Keratinocyte (primary cell): ENCODE results near the gene F7. TPM values are rescaled to one million over a fixed set of nuclear protein-coding genes. Genes with fewer than 3 reads are reported as not detected.

Experiments
- DNase-seq: peaks from one replicate; pipeline ENCODE4 v3.0.0-alpha.2; 2011; ENCODE audit warnings: low read depth, missing footprints, low spot score
- FAIRE-seq: peaks from 2 replicates; lab custom pipeline; 2011; peaks lifted over from hg19 to GRCh38; lab: Jason Lieb, UNC
- H2AFZ ChIP-seq: 2 replicates; pipeline ENCODE4 v1.6.0; 2012; ENCODE audit warnings: low read length, control low read depth, inconsistent platforms; ENCODE audit not compliant: control insufficient read depth
- H3K27ac ChIP-seq: 2 replicates; pipeline ENCODE4 v1.5.1; 2011; ENCODE audit warnings: low read length; ENCODE audit not compliant: control insufficient read depth, insufficient read depth
- H3K27me3 ChIP-seq: 3 replicates; pipeline ENCODE4 v1.6.0; 2011; ENCODE audit warnings: low read length; ENCODE audit not compliant: control insufficient read depth, insufficient read depth; ENCODE audit errors: extremely low read depth
- H3K36me3 ChIP-seq, 2 experiments: 2 replicates in 1 of 2; 3 replicates in 1 of 2; pipeline ENCODE4 v1.5.1; 2011; ENCODE audit warnings: low read length in 2 of 2, mild to moderate bottlenecking in 1 of 2; ENCODE audit not compliant: control insufficient read depth in 2 of 2, insufficient read depth in 2 of 2; ENCODE audit errors: extremely low read depth in 1 of 2
- H3K4me1 ChIP-seq: 3 replicates; pipeline ENCODE4 v1.5.1; 2011; ENCODE audit warnings: low read length; ENCODE audit not compliant: control insufficient read depth, insufficient read depth; ENCODE audit errors: extremely low read depth
- H3K4me2 ChIP-seq: 3 replicates; pipeline ENCODE4 v1.6.0; 2011; ENCODE audit warnings: low read depth, low read length; ENCODE audit not compliant: control insufficient read depth, insufficient read depth; ENCODE audit errors: extremely low read depth
- H3K4me3 ChIP-seq, 3 experiments: fragments of 200-600 bp in 1 of 3; sonication (generic) in 1 of 3; 2 replicates in 2 of 3; 3 replicates in 1 of 3; pipeline ENCODE4 v1.5.1; 2011 to 2016; ENCODE audit warnings: low read length in 3 of 3, mild to moderate bottlenecking in 3 of 3, control low read depth in 2 of 3, inconsistent platforms in 1 of 3, low read depth in 1 of 3, mixed read lengths in 1 of 3, mixed run types in 1 of 3, moderate library complexity in 1 of 3; ENCODE audit not compliant: control insufficient read depth in 2 of 3, insufficient read depth in 2 of 3; ENCODE audit errors: extremely low read depth in 1 of 3
- H3K79me2 ChIP-seq: 2 replicates; pipeline ENCODE4 v1.6.0; 2012; ENCODE audit warnings: low read length; ENCODE audit not compliant: control insufficient read depth, insufficient read depth
- H3K9ac ChIP-seq: 3 replicates; pipeline ENCODE4 v1.6.0; 2011; ENCODE audit warnings: low read length; ENCODE audit not compliant: control insufficient read depth, insufficient read depth; ENCODE audit errors: extremely low read depth
- H3K9me1 ChIP-seq: 3 replicates; pipeline ENCODE4 v1.6.0; 2011; ENCODE audit warnings: low read length; ENCODE audit not compliant: control insufficient read depth, insufficient read depth; ENCODE audit errors: extremely low read depth
- H3K9me3 ChIP-seq: 2 replicates; pipeline ENCODE4 v1.5.1; 2012; ENCODE audit warnings: low read depth, low read length; ENCODE audit not compliant: control insufficient read depth
- H4K20me1 ChIP-seq: 3 replicates; pipeline ENCODE4 v1.6.0; 2011; ENCODE audit warnings: low read length; ENCODE audit not compliant: control insufficient read depth, insufficient read depth; ENCODE audit errors: extremely low read depth
- EZH2 ChIP-seq: IDR thresholded peaks from one replicate; pipeline ENCODE4 v1.6.1; 2012; ENCODE audit warnings: inconsistent platforms, mild to moderate bottlenecking, low read length, moderate library complexity
- dilution Hi-C: fragments of 300-500 bp; cut with MboI; formaldehyde crosslinking; loops from one replicate; pipeline ENCODE4 v1.7.0; 2020; ENCODE audit warnings: low sequenced_read_pairs; ENCODE audit not compliant: extremely low pct_ligation_motif_present
- polyA plus RNA-seq, 5 experiments: library from polyadenylated mRNA; depleted of rRNA in 3 of 5; stranded (reverse) in 3 of 5; stranded (forward) in 1 of 5; unstranded in 1 of 5; fragments of >200 nt; gene quantifications; 1 replicate in 1 of 5; 2 replicates in 3 of 5; 3 replicates in 1 of 5; pipeline versions ENCODE4 v1.2.1 to v1.2.3, GENCODE V29; 2011 to 2012; ENCODE audit warnings: missing spikeins in 2 of 5, low read depth in 1 of 5, low replicate concordance in 1 of 5
- TF ChIP-seq, protein P1 (sequence below), 3 experiments: IDR thresholded peaks in 1 of 3; conservative IDR thresholded peaks in 1 of 3; optimal IDR thresholded peaks in 1 of 3; 2 replicates in 2 of 3; 3 replicates in 1 of 3; pipeline versions ENCODE3 to v1.5.1; 2011; ENCODE audit warnings: low read length in 3 of 3, mild to moderate bottlenecking in 3 of 3, moderate library complexity in 2 of 3, control low read depth in 1 of 3, inconsistent platforms in 1 of 3; ENCODE audit not compliant: insufficient read depth in 2 of 3; ENCODE audit errors: extremely low read depth in 1 of 3

The F7 gene
- polyA plus RNA-seq, 1 donor (not counting 4 experiments of a cell fraction or from before 2014, with no cell fraction given) = not detected

DNA sequence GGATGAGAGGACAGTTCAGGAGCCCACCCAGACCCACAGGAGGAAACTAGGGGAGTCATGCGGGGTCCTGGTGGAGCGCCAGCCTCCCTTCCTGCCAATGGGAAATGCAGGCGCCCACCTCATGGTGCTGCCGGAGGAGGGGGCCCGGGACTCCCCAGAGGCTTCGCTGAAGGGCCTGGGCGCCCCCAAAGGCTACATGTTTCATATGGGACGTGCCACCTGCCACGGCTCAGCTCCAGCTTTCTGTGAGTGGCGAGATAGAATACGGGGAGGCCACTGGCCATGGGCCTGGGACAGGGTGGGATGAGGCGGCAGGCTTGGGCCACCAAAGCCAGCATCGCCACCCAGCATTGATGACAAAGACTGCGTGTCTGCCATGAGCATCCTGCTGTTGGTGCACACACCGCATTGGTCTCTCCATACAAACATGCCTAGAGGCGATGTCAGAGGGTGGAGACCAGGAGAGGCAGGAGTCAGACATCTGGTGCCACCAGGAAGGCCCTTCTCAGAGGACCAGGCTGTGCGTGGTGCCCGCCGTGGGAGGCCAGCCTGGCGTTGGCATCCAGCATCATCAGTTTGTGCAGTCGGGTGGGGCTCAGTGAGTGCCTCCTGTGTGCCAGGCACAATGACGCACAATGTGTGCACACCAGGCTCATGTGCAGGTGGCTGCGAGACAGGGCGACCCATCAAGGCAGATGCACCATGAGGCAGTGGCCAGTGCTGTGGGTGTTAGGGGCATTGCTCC is 15.8 kb downstream of the F7 start:
- FAIRE-seq (no peak), DNase-seq (no peak)
- Histone ChIP-seq H3K27me3 (peaks cover 2% of the 10 kb centered on the region), H3K4me1 (no peaks in the 10 kb centered on the region), H3K4me2 (no peak overlapping the region), H3K4me3 (no peak overlapping the region), H4K20me1 (no peaks in the 10 kb centered on the region), H2AFZ (no peak overlapping the region), H3K9me1 (no peaks in the 10 kb centered on the region), H3K9ac (no peak overlapping the region), H3K27ac (no peak overlapping the region), H3K79me2 (no peaks in the 10 kb centered on the region), H3K36me3 (no peaks in the 10 kb centered on the region), H3K9me3 (no peaks in the 10 kb centered on the region)
- dilution Hi-C loops = no loop called here
- TF ChIP-seq, protein P1, sequence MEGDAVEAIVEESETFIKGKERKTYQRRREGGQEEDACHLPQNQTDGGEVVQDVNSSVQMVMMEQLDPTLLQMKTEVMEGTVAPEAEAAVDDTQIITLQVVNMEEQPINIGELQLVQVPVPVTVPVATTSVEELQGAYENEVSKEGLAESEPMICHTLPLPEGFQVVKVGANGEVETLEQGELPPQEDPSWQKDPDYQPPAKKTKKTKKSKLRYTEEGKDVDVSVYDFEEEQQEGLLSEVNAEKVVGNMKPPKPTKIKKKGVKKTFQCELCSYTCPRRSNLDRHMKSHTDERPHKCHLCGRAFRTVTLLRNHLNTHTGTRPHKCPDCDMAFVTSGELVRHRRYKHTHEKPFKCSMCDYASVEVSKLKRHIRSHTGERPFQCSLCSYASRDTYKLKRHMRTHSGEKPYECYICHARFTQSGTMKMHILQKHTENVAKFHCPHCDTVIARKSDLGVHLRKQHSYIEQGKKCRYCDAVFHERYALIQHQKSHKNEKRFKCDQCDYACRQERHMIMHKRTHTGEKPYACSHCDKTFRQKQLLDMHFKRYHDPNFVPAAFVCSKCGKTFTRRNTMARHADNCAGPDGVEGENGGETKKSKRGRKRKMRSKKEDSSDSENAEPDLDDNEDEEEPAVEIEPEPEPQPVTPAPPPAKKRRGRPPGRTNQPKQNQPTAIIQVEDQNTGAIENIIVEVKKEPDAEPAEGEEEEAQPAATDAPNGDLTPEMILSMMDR (optimal IDR thresholded peaks at IDR 0.05 in 1 of 3, IDR thresholded peaks at IDR 0.05 in 1 of 3, conservative IDR thresholded peaks at IDR 0.05 in 1 of 3; ENCODE audit: extremely low read depth in 1 of 3, insufficient read depth in 2 of 3, low read length in 3 of 3) = no peak
- TF ChIP-seq EZH2 = no peak

DNA sequence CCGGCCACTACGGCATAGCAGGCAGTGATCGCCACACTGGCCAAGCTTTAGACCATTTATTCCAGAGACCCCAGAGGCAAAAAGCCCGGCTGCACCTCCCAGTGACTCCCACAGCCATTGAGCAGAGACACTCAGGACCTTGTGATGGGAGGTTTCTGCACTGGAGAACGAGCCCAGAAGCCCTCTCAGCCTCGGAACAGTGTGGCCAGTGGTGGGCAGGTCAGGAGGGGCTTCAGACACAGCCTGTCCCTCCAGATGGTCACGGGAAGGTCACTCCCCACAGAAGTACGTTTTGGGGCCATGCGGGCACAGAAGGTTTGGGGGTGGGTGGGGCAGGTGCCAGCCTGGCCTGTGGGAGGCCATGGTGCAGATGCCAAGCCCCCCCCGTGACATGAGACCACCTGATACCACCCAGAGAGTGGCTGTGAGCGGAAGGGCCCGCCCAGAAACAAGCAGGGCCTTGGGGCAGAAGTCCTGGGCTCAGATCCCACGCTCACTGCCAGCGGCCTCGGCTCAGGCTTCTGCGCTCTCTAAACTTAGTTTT is 16.4 kb downstream of the F7 start:
- Histone ChIP-seq H3K27ac (no peak overlapping the region), H4K20me1 (no peaks in the 10 kb centered on the region), H3K4me1 (no peaks in the 10 kb centered on the region), H3K27me3 (peaks cover 2% of the 10 kb centered on the region), H3K79me2 (no peaks in the 10 kb centered on the region), H2AFZ (no peak overlapping the region), H3K9me1 (no peaks in the 10 kb centered on the region), H3K4me2 (no peak overlapping the region), H3K36me3 (no peaks in the 10 kb centered on the region), H3K9ac (no peak overlapping the region), H3K9me3 (no peaks in the 10 kb centered on the region), H3K4me3 (no peak overlapping the region)
- dilution Hi-C loops = no loop called here
- FAIRE-seq (no peak), DNase-seq (no peak)
- TF ChIP-seq EZH2 = no peak
- TF ChIP-seq, protein P1 (optimal IDR thresholded peaks at IDR 0.05 in 1 of 3, IDR thresholded peaks at IDR 0.05 in 1 of 3, conservative IDR thresholded peaks at IDR 0.05 in 1 of 3; ENCODE audit: extremely low read depth in 1 of 3, insufficient read depth in 2 of 3, low read length in 3 of 3) = no peak
